Choroid plexus epithelial cell (primary cell): ENCODE data around the gene SGCD.

Experiments used
- DNase-seq: peaks from one replicate; pipeline ENCODE4 v3.0.0-alpha.2; 2010; ENCODE audit warnings: low read depth
- H3K4me3 ChIP-seq: 2 replicates; pipeline ENCODE4 v1.5.1; 2011; ENCODE audit warnings: low read depth, mild to moderate bottlenecking, control low read depth, low read length, moderate library complexity
- TF ChIP-seq, protein P1 (sequence below): conservative IDR thresholded peaks from 2 replicates; pipeline ENCODE4 v1.5.1; 2011; ENCODE audit warnings: low read depth, mild to moderate bottlenecking, control low read depth, inconsistent platforms, low read length, moderate library complexity

SGCD gene

DNA sequence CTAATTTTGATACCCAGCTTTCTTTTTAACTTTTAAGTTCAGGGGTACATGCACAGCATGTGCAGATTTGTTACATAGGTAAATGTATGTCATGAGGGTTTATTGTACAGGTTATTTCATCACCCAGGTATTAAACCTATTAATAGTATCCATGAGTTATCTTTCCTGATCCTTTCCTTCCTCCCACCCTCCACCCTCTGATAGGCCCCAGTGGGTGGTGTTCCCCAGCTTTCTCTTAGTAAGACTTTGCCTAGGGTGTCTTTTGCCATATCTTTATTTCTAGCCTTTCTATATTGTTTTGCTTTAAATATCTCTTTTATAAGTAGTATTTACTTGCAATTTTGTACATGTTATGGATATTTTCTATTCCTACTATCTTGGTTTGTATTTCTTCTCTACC, 243.7 kb downstream of the SGCD start:
- no peak for DNase-seq
- H3K4me3 ChIP-seq, result no peak overlapping the region
- TF ChIP-seq, protein P1, sequence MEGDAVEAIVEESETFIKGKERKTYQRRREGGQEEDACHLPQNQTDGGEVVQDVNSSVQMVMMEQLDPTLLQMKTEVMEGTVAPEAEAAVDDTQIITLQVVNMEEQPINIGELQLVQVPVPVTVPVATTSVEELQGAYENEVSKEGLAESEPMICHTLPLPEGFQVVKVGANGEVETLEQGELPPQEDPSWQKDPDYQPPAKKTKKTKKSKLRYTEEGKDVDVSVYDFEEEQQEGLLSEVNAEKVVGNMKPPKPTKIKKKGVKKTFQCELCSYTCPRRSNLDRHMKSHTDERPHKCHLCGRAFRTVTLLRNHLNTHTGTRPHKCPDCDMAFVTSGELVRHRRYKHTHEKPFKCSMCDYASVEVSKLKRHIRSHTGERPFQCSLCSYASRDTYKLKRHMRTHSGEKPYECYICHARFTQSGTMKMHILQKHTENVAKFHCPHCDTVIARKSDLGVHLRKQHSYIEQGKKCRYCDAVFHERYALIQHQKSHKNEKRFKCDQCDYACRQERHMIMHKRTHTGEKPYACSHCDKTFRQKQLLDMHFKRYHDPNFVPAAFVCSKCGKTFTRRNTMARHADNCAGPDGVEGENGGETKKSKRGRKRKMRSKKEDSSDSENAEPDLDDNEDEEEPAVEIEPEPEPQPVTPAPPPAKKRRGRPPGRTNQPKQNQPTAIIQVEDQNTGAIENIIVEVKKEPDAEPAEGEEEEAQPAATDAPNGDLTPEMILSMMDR, result no peak

DNA sequence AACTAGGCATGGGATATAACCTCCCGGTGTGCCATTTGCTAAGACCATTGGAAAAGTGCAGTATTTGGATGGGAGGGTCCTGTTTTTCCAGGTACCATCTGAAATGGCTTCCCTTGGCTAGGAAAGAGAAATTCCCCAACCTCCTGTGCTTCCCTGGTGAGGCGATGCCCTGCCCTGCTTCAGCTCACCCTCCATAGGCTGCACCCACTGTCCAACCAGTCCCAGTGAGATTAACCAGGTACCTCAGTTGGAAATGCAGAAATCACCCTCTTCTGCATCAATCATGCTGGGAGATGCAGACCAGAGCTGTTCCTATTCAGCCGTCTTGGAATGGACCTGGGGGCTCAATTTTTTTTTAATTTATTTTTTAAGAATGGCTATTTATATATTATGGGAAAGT, 254.8 kb downstream of the SGCD start:
- H3K4me3 ChIP-seq, result no peak overlapping the region
- DNase-seq, result no peak
- TF ChIP-seq, protein P1, result no peak

DNA sequence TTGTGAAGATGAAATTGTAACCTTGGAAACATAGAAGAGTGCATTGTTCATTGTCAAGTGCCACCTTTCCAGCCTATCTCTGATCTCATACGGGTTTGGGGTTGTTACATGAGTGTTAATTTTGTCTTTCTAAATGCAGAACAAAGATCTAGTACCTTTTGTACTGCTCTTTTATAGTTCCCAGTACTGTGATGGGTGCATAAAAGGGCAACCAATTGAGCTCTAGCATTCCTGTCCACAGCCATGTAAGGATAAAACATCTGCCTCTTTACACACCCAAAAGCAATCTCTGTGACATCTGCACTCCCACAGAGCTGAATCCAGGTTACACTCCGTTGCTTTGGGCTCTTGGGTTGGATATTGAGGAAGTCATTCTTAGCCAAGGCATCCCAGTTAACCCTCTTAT, 255.2 kb downstream of the SGCD start:
- no peak overlapping the region for H3K4me3 ChIP-seq
- DNase-seq, result no peak
- TF ChIP-seq, protein P1, result no peak

DNA sequence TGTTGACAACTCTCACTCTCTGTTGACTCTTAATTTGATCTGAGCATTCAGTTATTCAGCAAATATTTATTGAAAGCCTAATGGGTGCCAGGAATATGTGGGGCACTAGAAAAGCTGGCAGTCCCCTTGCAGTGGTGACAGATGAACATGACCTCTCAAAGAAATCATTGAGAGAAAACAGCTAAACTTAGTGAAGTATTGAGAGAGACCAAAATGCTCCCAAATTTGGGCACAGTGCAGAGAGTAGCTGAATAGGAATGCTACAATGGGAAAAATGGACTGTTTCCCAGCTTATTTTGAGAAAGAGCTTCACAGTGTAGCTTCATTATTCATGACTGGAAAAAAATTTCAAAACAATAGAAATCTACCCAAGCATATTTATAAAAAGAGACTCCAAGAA, 257.9 kb downstream of the SGCD start:
- DNase-seq, result no peak
- no peak overlapping the region for H3K4me3 ChIP-seq
- TF ChIP-seq, protein P1, result no peak

DNA sequence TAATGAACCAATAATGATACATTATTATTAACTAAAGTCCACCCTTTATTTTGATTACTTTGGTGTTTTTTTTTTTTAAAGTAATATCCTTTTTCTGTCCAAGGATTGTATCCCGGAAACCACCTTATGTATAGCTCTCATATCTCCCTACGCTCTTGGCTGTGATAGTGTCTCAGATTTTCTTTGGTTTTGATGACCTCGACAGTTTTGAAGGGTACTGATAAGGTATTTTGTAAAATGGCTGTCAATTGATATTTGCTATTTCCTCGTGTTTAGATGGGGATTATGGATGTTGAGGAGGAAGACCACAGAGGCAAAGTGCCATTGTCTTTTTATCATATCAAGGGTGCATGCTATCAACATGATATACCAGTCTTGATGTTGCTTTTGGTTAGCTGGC, 259.0 kb downstream of the SGCD start:
- no peak overlapping the region for H3K4me3 ChIP-seq
- TF ChIP-seq, protein P1, result no peak
- no peak for DNase-seq

DNA sequence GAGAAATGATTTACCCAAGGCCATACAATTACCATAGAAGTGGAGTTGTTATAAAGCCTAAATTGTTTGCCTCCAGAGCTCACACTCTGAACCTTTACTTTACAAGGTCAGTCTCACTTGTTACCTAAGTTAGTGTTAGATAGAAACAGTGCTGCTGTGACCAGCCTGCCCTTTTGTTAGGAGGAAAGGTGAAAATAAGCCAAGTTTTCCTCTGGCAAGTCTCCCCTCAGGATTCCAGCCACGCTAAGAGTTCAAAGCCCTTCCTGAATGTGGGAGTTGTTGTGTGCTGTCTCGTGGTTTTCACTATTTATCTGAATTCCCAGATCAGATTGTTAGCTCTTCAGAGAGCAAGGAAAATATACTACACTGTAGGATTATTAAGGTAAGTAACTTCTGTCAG, 260.0 kb downstream of the SGCD start:
- TF ChIP-seq, protein P1, result no peak
- H3K4me3 ChIP-seq, result no peak overlapping the region
- no peak for DNase-seq

DNA sequence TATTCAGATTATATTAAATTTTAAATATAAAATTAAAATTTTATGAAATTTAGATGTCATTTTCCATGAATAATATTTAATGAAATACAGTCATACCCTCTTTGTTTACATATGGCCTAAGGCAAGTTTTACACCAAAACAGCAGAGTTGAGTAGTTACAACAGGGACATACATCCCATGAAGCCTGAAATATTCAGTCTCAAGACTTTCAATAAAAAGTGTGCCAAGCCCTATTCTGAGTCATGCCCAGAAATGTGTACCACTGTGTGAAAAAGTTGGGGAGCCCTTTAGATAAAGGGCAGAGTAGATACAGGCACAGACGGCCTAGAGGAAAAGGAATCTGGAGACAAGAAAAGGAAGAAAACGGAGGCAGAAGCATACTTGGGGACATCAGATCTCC, 261.3 kb downstream of the SGCD start:
- H3K4me3 ChIP-seq, result no peak overlapping the region
- DNase-seq, result no peak
- TF ChIP-seq, protein P1, result no peak
